IMR-90 (cell line): ENCODE data around the gene NOP16. TPM values are rescaled to one million over a fixed set of nuclear protein-coding genes. Genes with fewer than 3 reads are reported as not detected.

Source experiments
- ATAC-seq: fragments of 200-7000 bp; cut with Tn5 transposase; 2 replicates; pipeline ENCODE4 v1.9.1; 2020; ENCODE audit warnings: low read depth, mild to moderate bottlenecking, moderate library complexity
- BruUV-seq: library from RNA; stranded (reverse); fragments of 400-500 nt; replicated peaks from 2 replicates; lab custom pipeline; 2021; lab: Mats Ljungman, UMichigan
- CTCF ChIA-PET: fragments of 300-600 bp; formaldehyde crosslinking; extraction: SDS; loops from one replicate; lab custom pipeline; 2021; ENCODE audit warnings: antibody characterized with exemption; lab: Yijun Ruan, JAX
- POLR2A ChIA-PET: fragments of 300-600 bp; sonication (Branson Sonifier 250); formaldehyde crosslinking; loops from one replicate; lab custom pipeline; 2022; ENCODE audit warnings: antibody characterized with exemption; ENCODE audit not compliant: unreplicated experiment; lab: Charles Lee
- DNase-seq: peaks from one replicate; pipeline ENCODE4 v3.0.0; 2013
- H2AFZ ChIP-seq: replicated peaks from 2 replicates; pipeline ENCODE3; 2013; ENCODE audit warnings: low read length, mild to moderate bottlenecking; ENCODE audit not compliant: poor library complexity
- H2AK5ac ChIP-seq: 2 replicates; pipeline ENCODE4 v1.6.1; 2013; ENCODE audit warnings: low read depth, low read length, inconsistent platforms
- H2AK9ac ChIP-seq: replicated peaks from 2 replicates; pipeline ENCODE3; 2013; ENCODE audit warnings: mild to moderate bottlenecking, low read depth, low read length, moderate library complexity; ENCODE audit not compliant: poor library complexity
- H2BK120ac ChIP-seq: 2 replicates; pipeline ENCODE4 v1.6.1; 2013; ENCODE audit warnings: low read depth, low read length, inconsistent platforms
- H2BK15ac ChIP-seq: 3 replicates; pipeline ENCODE4 v1.6.1; 2013; ENCODE audit warnings: low read depth, low read length, inconsistent platforms
- H2BK20ac ChIP-seq: 2 replicates; pipeline ENCODE4 v1.6.1; 2013; ENCODE audit warnings: low read depth, mild to moderate bottlenecking, inconsistent platforms, low read length, moderate library complexity
- H2BK5ac ChIP-seq: 2 replicates; pipeline ENCODE4 v1.6.1; 2013; ENCODE audit warnings: mild to moderate bottlenecking, low read depth, low read length, inconsistent platforms; ENCODE audit not compliant: poor library complexity, severe bottlenecking
- H3K14ac ChIP-seq: replicated peaks from 2 replicates; pipeline ENCODE4 v1.6.1; 2013; ENCODE audit warnings: low read depth, low read length, inconsistent platforms
- H3K18ac ChIP-seq: 2 replicates; pipeline ENCODE4 v1.6.1; 2013; ENCODE audit warnings: low read depth, low read length, control low read depth
- H3K23ac ChIP-seq: 2 replicates; pipeline ENCODE4 v1.6.1; 2013; ENCODE audit warnings: low read depth, low read length, inconsistent platforms
- H3K27ac ChIP-seq: 2 replicates; pipeline ENCODE4 v1.5.1; 2013; ENCODE audit warnings: mild to moderate bottlenecking, control low read depth, low read length; ENCODE audit not compliant: insufficient read depth
- H3K27me3 ChIP-seq: 2 replicates; pipeline ENCODE4 v1.6.1; 2013; ENCODE audit warnings: low read length; ENCODE audit not compliant: control insufficient read depth, insufficient read depth
- H3K36me3 ChIP-seq: 2 replicates; pipeline ENCODE4 v1.6.1; 2013; ENCODE audit warnings: low read length, mixed read lengths; ENCODE audit not compliant: control insufficient read depth, insufficient read depth
- H3K4ac ChIP-seq: 2 replicates; pipeline ENCODE4 v1.6.1; 2013; ENCODE audit warnings: low read depth, low read length, inconsistent platforms
- H3K4me1 ChIP-seq: 2 replicates; pipeline ENCODE4 v1.6.1; 2013; ENCODE audit warnings: low read length, mixed read lengths; ENCODE audit not compliant: control insufficient read depth, insufficient read depth
- H3K4me2 ChIP-seq: 2 replicates; pipeline ENCODE4 v1.6.1; 2013; ENCODE audit warnings: low read depth, mild to moderate bottlenecking, control low read depth, low read length, moderate library complexity
- H3K4me3 ChIP-seq: 2 replicates; pipeline ENCODE4 v1.5.1; 2013; ENCODE audit warnings: low read depth, mild to moderate bottlenecking, control low read depth, low read length, moderate library complexity; ENCODE audit not compliant: insufficient read depth
- H3K56ac ChIP-seq: 2 replicates; pipeline ENCODE4 v1.6.1; 2013; ENCODE audit warnings: low read length, inconsistent platforms; ENCODE audit not compliant: insufficient read depth; ENCODE audit errors: extremely low read depth
- H3K79me1 ChIP-seq, 2 experiments: 2 replicates each; pipeline ENCODE4 v1.6.1; 2013; ENCODE audit warnings: low read length in 2 of 2, inconsistent platforms in 1 of 2, low read depth in 1 of 2
- H3K9ac ChIP-seq: 2 replicates; pipeline ENCODE4 v1.6.1; 2013; ENCODE audit warnings: low read depth, low read length, control low read depth
- H3K9me1 ChIP-seq: 2 replicates; pipeline ENCODE4 v1.6.1; 2013; ENCODE audit warnings: low read length, inconsistent platforms; ENCODE audit not compliant: insufficient read depth
- H3K9me3 ChIP-seq: 2 replicates; pipeline ENCODE4 v1.6.1; 2013; ENCODE audit warnings: low read length; ENCODE audit not compliant: control insufficient read depth, insufficient read depth
- H4K20me1 ChIP-seq: 2 replicates; pipeline ENCODE4 v1.6.1; 2013; ENCODE audit warnings: low read length, inconsistent platforms; ENCODE audit not compliant: insufficient read depth
- H4K5ac ChIP-seq: 2 replicates; pipeline ENCODE4 v1.6.1; 2013; ENCODE audit warnings: mild to moderate bottlenecking, low read depth, low read length, control low read depth
- H4K8ac ChIP-seq, 2 experiments: 2 replicates each; pipeline ENCODE4 v1.6.1; 2013; ENCODE audit warnings: low read depth in 2 of 2, low read length in 2 of 2, control low read depth in 1 of 2, inconsistent platforms in 1 of 2
- H4K91ac ChIP-seq: 2 replicates; pipeline ENCODE4 v1.6.1; 2013; ENCODE audit warnings: low read depth, low read length, inconsistent platforms; ENCODE audit not compliant: insufficient read depth
- BHLHE40 ChIP-seq: fragments of 150-350 bp; IDR thresholded peaks from 2 replicates; pipeline ENCODE4 v1.6.1; 2016; ENCODE audit warnings: mild to moderate bottlenecking, low read depth, low read length
- CEBPB ChIP-seq: IDR thresholded peaks from 2 replicates; pipeline ENCODE4 v1.6.1; 2012; ENCODE audit warnings: low read depth, low read length, improper control_type of control experiment
- CHD1 ChIP-seq: IDR thresholded peaks from 2 replicates; pipeline ENCODE4 v1.6.1; 2012; ENCODE audit warnings: low read depth, low read length, improper control_type of control experiment
- ELK1 ChIP-seq: fragments of 150-350 bp; IDR thresholded peaks from 2 replicates; pipeline ENCODE4 v1.6.1; 2016; ENCODE audit warnings: low read depth, mild to moderate bottlenecking, low read length, moderate library complexity, borderline replicate concordance
- FOS ChIP-seq: fragments of 150-350 bp; IDR thresholded peaks from 2 replicates; pipeline ENCODE4 v1.6.1; 2016; ENCODE audit warnings: low read depth, low read length
- MAZ ChIP-seq: IDR thresholded peaks from 2 replicates; pipeline ENCODE4 v1.6.1; 2012; ENCODE audit warnings: low read depth, mild to moderate bottlenecking, low read length, improper control_type of control experiment, moderate library complexity, borderline replicate concordance
- MXI1 ChIP-seq: IDR thresholded peaks from 2 replicates; pipeline ENCODE4 v1.6.1; 2012; ENCODE audit warnings: low read depth, mild to moderate bottlenecking, low read length, moderate library complexity, borderline replicate concordance
- NFE2L2 ChIP-seq: fragments of 150-350 bp; IDR thresholded peaks from 2 replicates; pipeline ENCODE4 v1.6.1; 2016; ENCODE audit warnings: low read depth, mild to moderate bottlenecking, low read length
- POLR2A ChIP-seq: IDR thresholded peaks from 2 replicates; pipeline ENCODE4 v1.6.1; 2012; ENCODE audit warnings: mild to moderate bottlenecking, low read depth, low read length
- RAD21 ChIP-seq: IDR thresholded peaks from 2 replicates; pipeline ENCODE4 v1.6.1; 2012; ENCODE audit warnings: low read length, improper control_type of control experiment
- RCOR1 ChIP-seq: IDR thresholded peaks from 2 replicates; pipeline ENCODE4 v1.6.1; 2012; ENCODE audit warnings: mild to moderate bottlenecking, low read length, improper control_type of control experiment; ENCODE audit not compliant: insufficient replicate concordance
- RFX5 ChIP-seq: IDR thresholded peaks from 2 replicates; pipeline ENCODE4 v1.8.0; 2012; ENCODE audit warnings: low read depth, mild to moderate bottlenecking, low read length, moderate library complexity
- SMC3 ChIP-seq: fragments of 150-350 bp; IDR thresholded peaks from 2 replicates; pipeline ENCODE4 v1.6.1; 2016; ENCODE audit warnings: low read depth, mild to moderate bottlenecking, antibody characterized with exemption, low read length, moderate library complexity
- USF2 ChIP-seq: fragments of 150-350 bp; IDR thresholded peaks from 2 replicates; pipeline ENCODE4 v1.6.1; 2017; ENCODE audit warnings: mild to moderate bottlenecking, antibody characterized with exemption, low read length, low read depth
- WGBS, 2 experiments: methylation state at CpG; one replicate each; pipeline versions ENCODE4 v1.1.5 to v1.1.7; 2013; ENCODE audit warnings: missing lambda C conversion rate in 2 of 2; ENCODE audit not compliant: insufficient read length in 1 of 2; ENCODE audit errors: extremely low coverage in 2 of 2; 5-methylcytosine and 5-hydroxymethylcytosine counted together
- dilution Hi-C: fragments of 300-500 bp; cut with HindIII; formaldehyde crosslinking; loops from one replicate; pipeline ENCODE4 v1.14.3; 2018; ENCODE audit warnings: low sequenced_read_pairs; ENCODE audit not compliant: unreplicated experiment
- in situ Hi-C: fragments of 300-500 bp; cut with MboI; formaldehyde crosslinking; loops from 3 replicates; pipeline ENCODE4 v1.14.3; 2019; ENCODE audit warnings: low sequenced_read_pairs, inconsistent platforms, mixed read lengths
- intact Hi-C: fragments of 100-400 bp; cut with micrococcal nuclease; formaldehyde crosslinking; loops from 2 replicates; pipeline ENCODE4 v1.10.0; 2022
- polyA plus RNA-seq, 3 experiments: library from polyadenylated mRNA; depleted of rRNA; stranded (reverse); fragments of >200 nt; gene quantifications; 2 replicates each; pipeline ENCODE4 v1.2.3, GENCODE V29; 2012; ENCODE audit warnings: low replicate concordance in 1 of 3
- total RNA-seq: library from RNA; depleted of rRNA; stranded (reverse); fragments of >200 nt; gene quantifications from 2 replicates; pipeline ENCODE4 v1.2.3, GENCODE V29; 2012

Gene NOP16
- total and polyA plus RNA-seq, 2 of the 4 experiments (the other 2 are of a cell fraction) = 28.0 to 60.4 TPM

- H2BK5ac ChIP-seq = no peak overlapping the region
- no peak overlapping the region for H2AK9ac ChIP-seq
- no peaks in the 10 kb centered on the region for H3K9me3 ChIP-seq
- no peak overlapping the region for H3K4ac ChIP-seq
- peaks cover 35% of the 10 kb centered on the region for H3K36me3 ChIP-seq
- H3K9me1 ChIP-seq = no peaks in the 10 kb centered on the region; the same call in 1 of the 2 replicates
- no peak overlapping the region for H4K5ac ChIP-seq
- H4K20me1 ChIP-seq = no peaks in the 10 kb centered on the region
- no peak overlapping the region for H3K56ac ChIP-seq
- no peak for DNase-seq
- no peaks in the 10 kb centered on the region for H3K27me3 ChIP-seq
- ChIA-PET POLR2A (no interaction called here), CTCF (interaction anchor here (0.9 kb wide), 1 partner anchor 642 kb away, joined by 3 read pairs; no protein-coding TSS in a partner anchor)
- H2BK15ac ChIP-seq = no peak overlapping the region
- WGBS, 2 experiments = 96% methylated on average over 8 of the region's 13 CpGs; no CpG with 5 or more reads in 1 of the 2 experiments
- H3K18ac ChIP-seq = no peak overlapping the region
- H3K79me1 ChIP-seq = peaks cover 4 to 5% of the 10 kb centered on the region in 2 experiments
- no TSS peak for BruUV-seq
- no peak overlapping the region for H2AFZ ChIP-seq
- H3K23ac ChIP-seq = no peak overlapping the region
- no peak overlapping the region for H2BK120ac ChIP-seq
- no peak overlapping the region for H2AK5ac ChIP-seq
- no peak overlapping the region for H2BK20ac ChIP-seq
- H3K4me2 ChIP-seq = no peak overlapping the region
- in situ Hi-C loops = no loop called here
- H3K27ac ChIP-seq = no peak overlapping the region
- no peak overlapping the region for H4K91ac ChIP-seq
- dilution Hi-C loops = no loop called here
- H3K14ac ChIP-seq = no peak overlapping the region
- no peaks in the 10 kb centered on the region for H3K4me1 ChIP-seq
- H3K9ac ChIP-seq = no peak overlapping the region
- intact Hi-C loops = no loop called here
- no peak overlapping the region for H3K4me3 ChIP-seq
- no peak overlapping the region for H4K8ac ChIP-seq
- no peak for ATAC-seq
- TF ChIP-seq NFE2L2 (no peak), MXI1 (no peak), FOS (no peak), POLR2A (no peak), ELK1 (no peak), CEBPB (no peak), BHLHE40 (no peak), RAD21 (no peak), MAZ (no peak), RFX5 (no peak), RCOR1 (no peak), USF2 (no peak), SMC3 (no peak), CHD1 (no peak)
Observed at GRCh38 chr5:176371621-176372539, 16.5 kb downstream of the NOP16 start.
